GM21825 (cell line): Measurements from ENCODE around the gene PRSS22.
"Not testable (repeated sequence)": the region's sequence is repeated elsewhere in the genome, so short reads cannot be mapped to it uniquely, and the experiment has no call there.

Experiments
- ATAC-seq: cut with Tn5 transposase; IDR thresholded peaks from one replicate; pipeline ENCODE4 v1.9.1; 2021; ENCODE audit warnings: mild to moderate bottlenecking, moderate library complexity; ENCODE audit not compliant: unreplicated experiment

Gene PRSS22

DNA sequence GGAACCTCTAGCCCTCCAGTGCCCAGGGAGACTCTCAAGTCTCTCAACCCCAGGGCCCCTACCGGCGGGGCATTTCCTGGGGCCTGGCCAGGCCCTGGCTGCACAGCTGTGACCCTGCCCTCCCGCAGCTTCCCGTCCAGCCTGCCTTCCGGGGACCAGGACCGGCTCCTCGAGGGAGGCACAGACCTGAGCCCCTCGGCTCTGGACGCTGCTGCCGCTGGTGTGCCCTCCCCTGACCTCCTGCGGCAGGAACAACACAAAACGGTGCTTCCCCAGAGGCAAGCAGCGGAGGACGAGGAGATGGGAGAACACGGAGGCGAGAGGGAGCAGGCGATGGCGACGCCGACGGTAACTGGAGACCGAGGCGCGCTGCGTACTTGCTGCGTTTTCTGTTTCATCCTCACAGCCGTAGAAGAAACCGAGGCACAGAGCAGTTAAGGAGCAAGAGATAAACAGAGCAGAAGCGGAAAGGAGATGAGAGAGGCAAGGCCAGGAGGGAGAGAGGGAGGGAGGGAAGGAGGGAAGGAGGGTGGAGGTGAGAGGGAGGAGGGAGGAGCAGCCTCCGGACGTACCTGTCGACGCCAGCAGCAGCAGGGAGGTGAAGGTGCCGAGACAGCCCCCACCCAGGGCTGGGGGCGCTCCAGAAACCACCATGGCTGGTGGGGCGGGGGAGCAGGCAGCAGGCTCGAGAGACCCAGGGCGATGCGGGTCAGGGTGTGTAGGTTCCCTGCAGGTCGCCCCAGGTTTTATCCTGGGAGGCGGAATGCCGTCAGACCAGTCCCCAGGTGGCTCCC lies at the start of gene PRSS22:
TSS of gene PRSS22 (minus strand) at position 720 of the 794 bp plus-strand sequence. CDS start at position 654, 66 bp downstream.
- no peak for ATAC-seq

GRCh38 chr16:2907084-2907753 lies 49.2 kb upstream of the PRSS22 start:
- ATAC-seq, result not testable (repeated sequence)

- no peak for ATAC-seq
Observed at GRCh38 chr16:2905988-2906387, 48.0 kb upstream of the PRSS22 start.

DNA sequence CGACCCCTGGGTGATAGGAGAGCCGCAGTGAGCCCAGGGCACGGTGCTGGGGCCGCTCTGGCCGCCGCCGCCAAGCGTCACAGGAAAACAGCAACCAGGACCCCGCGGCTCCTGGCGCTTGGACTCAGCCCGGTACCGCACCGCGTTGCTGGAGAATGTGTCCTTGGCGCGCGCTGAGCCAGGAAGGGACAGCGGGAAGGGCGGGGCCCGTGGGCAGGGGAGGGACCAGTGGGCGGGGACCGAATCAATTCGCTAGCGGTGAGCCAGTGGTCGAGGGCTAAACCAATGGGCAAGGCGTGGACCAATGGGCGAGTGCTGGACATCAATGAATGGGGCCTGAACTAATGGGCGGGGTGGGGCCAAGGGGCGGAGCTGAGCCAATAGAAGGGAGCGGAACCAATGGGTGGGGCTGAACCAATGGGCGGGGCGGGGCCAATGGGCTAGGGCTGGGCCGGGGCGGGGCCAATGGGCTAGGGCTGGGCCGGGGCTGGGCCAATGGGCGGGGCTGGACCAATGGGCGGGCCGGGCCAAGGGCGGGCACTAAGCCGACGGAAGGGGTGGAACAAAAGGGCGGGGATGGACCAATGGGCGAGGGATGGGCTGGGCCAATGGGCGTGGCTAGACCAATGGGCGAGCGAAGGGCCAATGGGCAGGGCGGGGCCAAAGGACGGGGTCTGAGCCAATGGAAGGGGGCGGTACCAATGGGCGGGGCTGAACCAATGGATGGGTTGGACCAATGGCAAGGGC lies 47.4 kb upstream of the PRSS22 start:
- ATAC-seq, result peak; percentile 68

DNA sequence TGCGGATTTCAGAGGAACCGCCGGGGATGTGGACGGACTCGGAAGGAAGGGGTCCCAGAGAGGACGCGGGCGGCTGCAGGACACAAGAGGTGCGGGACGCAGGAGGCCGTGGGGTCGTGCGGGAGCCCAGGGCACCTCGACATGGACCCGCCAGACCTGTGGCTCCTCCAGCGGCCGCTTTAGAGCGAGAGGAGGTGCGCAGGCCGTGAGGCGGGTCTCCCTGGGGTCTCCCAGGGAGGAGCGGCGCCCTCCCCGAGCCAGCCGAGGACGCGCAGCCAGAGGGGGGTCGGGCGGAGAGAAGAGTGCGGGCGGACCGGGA lies 46.9 kb upstream of the PRSS22 start:
- ATAC-seq, result peak; percentile 20

GRCh38 chr16:2904100-2904921 lies 46.3 kb upstream of the PRSS22 start:
- ATAC-seq, result peak; percentile 48

DNA sequence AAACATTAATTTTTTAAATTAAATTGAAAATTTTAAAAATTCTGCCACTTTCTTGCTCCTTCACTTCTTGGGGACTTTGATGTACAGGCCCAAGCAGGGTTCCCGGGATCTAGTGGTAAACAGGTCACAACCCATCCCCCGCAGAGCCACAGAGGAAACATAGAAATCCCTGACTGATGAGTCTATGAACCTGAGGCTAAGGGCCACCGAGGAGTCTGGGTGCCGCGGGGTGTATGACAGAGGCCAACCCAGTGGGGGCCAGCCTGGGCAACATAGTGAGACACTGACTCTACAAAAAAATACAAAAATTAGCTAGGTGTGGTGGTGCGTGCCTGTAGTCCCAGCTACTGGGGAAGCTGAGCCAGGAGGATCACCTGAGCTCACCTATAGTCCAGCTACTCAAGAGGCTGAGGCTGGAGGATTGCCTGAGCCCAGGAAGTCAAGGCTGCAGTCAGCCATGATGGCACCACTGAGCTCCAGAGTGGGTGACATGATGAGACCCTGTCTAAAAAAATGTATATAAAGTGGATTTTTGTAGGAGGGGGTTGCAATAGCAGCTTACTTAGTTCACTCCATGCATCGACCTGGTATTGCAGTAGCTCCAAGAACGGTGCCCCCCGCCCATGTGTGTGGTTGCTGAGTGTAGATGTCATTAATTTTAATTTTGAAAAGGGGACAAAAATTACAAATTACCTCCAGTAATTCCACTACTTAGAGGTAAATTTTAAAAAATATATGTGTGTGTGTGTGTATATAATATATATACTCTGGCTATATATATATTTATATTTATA lies 44.6 kb upstream of the PRSS22 start:
- no peak for ATAC-seq

GRCh38 chr16:2900526-2901075 lies 42.6 kb upstream of the PRSS22 start:
- ATAC-seq, result no peak

GRCh38 chr16:2899564-2900072 lies 41.6 kb upstream of the PRSS22 start:
- ATAC-seq, result no peak

GRCh38 chr16:2898831-2899563 lies 41.0 kb upstream of the PRSS22 start:
- ATAC-seq, result no peak

- peak; percentile 70 for ATAC-seq
Observed at GRCh38 chr16:2897110-2897509, 39.1 kb upstream of the PRSS22 start.

DNA sequence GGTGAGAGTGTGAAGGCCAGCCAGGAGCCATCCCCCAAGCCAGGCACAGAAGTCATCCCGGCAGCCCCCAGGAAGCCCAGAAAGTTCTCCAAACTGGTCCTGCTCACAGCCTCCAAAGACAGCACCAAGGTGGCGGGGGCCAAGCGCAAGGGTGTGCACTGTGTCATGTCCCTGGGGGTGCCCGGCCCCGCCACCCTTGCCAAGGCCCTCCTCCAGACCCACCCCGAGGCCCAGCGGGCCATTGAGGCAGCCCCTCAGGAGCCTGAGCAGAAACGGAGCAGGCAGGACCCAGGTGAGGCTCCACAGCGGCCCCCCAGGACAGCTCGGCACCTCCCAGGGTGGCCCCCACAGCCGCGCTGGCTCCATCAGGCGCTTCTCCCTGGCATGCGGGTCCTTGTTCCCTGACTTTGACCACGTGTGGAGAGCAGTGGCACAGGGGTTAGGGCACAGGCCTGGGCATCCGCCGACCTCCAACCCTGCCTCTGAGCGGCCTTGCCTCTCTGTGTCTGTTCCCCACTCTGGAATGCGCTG lies 38.6 kb upstream of the PRSS22 start:
- no peak for ATAC-seq

DNA sequence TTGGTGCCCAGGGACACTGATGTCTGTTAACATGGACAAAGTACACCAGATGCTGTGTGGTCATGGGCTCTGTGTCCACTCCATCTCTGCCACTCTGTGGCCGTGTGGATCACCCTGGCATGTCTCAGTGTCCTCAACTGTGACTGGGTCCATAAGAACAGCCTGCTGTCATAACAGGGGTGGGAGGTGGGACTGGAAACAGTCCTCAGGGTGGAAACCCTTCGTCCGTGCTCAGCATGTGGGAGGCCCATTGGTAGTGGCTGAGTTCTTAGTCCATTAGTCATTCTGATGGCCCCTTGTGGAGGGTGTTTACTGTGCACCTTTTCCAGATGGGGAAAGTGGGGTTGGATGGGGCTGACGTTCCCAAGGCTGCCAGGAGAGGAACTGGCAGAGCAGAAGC lies 37.8 kb upstream of the PRSS22 start:
- no peak for ATAC-seq

GRCh38 chr16:2894231-2894630 lies 36.3 kb upstream of the PRSS22 start:
- no peak for ATAC-seq

GRCh38 chr16:2884041-2884451 lies 26.1 kb upstream of the PRSS22 start:
- ATAC-seq, result no peak

- no peak for ATAC-seq
Observed at GRCh38 chr16:2883458-2883908, 25.5 kb upstream of the PRSS22 start.

DNA sequence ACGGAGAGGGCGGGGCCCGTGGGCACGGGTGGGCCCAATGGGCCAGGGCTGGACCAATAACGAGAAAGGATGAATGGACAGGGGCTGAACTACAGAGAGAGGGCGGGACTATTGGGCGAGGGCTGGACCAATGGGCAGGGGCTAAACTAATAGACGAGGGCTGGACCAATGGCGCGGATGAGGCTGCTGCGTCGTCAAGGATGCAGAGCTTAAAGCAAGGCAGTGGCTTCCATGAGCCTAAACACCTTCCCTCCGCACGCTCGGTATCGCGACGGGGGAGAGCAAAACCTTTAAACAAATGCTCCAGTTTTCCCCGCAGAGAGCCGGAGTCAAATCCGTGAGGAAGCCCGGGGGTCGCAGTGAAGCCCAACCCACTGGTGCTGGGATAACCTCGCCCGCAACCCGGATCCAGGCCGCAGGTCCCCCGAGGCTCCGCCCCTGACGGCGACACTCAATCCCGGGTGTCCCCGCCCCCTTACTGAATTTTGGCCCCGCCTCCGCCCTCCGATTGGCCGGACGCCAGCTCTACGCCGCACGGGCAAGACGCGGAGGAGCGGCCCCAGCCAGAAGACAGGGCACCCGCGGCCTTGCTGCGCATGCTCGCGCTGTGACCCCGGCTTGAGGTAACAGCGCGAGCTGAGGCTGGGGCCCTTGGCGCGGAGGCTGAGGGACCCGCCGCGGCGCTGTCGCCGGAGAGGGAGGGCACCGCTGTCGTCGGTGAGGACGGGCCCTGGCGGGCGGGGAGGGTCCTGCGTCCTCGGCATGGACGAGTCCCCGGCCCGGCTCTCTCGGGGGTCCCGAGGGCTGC lies 24.9 kb upstream of the PRSS22 start, which contains the start of gene FLYWCH2:
TSS of gene FLYWCH2 (plus strand) at position 566 of the 808 bp plus-strand sequence. CDS start 13,235 bp downstream, outside the sequence.
- ATAC-seq, result peak; percentile 84
